Measurements from ENCODE around the gene RNF212B.

- TF ChIP-seq CTCF (IDR thresholded peaks at IDR 0.05) (no peak), POLR2AphosphoS5 (IDR thresholded peaks at IDR 0.05) (no peak)
These were observed 62.4 kb downstream of the RNF212B start for GRCh38 chr14:23299986-23300686.
